ENCODE results near the gene PPARA. TPM values are rescaled to one million over a fixed set of nuclear protein-coding genes. Genes with fewer than 3 reads are reported as not detected.

The PPARA gene
- total RNA-seq, 1 donor from 2014 or later, result 78.9 TPM

GRCh38 chr22:46153930-46154329, 3.6 kb downstream of the PPARA start:
- intact Hi-C loops (cut with micrococcal nuclease), result no loop called here
- ATAC-seq (no peak), DNase-seq (no peak)

- no peak for ATAC-seq
- intact Hi-C loops (cut with micrococcal nuclease), result no loop called here
- DNase-seq, result no peak
Measured at GRCh38 chr22:46156031-46156430, 5.7 kb downstream of the PPARA start.

- no peak for DNase-seq
- intact Hi-C loops (cut with micrococcal nuclease), result no loop called here
- no peak for ATAC-seq
Measured at GRCh38 chr22:46158283-46158682, 8.0 kb downstream of the PPARA start.

- intact Hi-C loops (cut with micrococcal nuclease), result no loop called here
- ATAC-seq, result no peak
- DNase-seq, result no peak
Measured at GRCh38 chr22:46159212-46159611, 8.9 kb downstream of the PPARA start.

GRCh38 chr22:46159777-46160176, 9.5 kb downstream of the PPARA start:
- no peak for ATAC-seq
- no peak for DNase-seq
- intact Hi-C loops (cut with micrococcal nuclease), result no loop called here

DNA sequence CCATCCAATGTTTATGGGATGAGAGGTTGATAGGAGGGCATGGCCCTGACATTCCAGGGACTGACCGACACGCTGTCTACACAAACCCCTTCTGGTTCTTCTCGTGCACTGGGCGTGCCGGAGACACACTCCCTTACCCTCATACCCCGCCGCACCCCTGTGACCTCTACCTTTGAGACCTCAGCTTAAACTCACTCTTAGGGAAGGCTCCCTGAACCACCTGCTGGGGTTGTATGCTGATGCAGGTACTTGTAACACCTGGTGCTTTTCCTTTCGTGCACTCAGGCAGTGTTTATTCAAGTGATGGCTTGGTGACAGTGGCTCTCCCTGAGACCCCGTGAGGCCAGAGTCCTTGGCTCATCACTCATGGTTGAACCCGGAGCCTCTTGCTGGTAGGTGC, 12.0 kb downstream of the PPARA start:
- intact Hi-C loops (cut with micrococcal nuclease), result no loop called here
- DNase-seq (no peak), ATAC-seq (peak; percentile 21)

DNA sequence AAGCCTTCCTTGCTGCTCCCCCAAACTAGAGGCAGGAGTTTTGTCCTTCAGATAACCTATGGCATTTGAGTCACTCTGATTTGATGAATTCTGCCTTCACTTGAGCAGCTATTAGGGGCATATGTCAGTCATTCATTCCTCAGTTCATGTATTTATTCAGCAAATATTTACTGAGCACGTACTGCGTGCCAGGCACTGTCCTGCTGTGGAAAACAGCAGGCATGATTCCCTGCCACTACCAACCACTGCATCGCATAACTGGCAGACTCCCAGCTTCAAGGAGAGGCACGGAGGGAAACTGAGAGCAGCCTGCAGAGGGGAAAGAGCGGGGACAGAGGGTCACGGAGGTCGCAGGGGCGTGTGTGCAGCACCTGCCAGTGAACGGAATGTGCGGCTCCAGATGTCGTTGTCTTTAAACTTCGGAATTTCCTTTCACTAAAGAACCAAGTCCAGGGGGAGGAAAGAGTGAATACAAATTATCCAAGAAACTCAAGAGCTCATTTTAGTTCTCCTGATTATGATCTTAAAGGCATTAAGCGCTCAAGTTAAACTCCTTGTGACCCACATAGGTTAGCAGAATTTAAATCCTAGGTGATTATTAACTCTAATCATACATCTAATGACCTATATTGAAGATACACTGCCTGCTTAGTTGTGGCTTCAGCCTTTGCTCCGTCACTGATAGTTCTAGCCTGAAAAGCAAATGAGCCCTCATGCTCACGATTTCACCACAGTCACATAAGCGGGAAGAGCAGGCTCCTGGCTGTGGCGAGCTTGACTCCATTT, 12.6 kb downstream of the PPARA start:
- intact Hi-C loops (cut with micrococcal nuclease), result no loop called here
- no peak for DNase-seq
- ATAC-seq, result peak; percentile 22

DNA sequence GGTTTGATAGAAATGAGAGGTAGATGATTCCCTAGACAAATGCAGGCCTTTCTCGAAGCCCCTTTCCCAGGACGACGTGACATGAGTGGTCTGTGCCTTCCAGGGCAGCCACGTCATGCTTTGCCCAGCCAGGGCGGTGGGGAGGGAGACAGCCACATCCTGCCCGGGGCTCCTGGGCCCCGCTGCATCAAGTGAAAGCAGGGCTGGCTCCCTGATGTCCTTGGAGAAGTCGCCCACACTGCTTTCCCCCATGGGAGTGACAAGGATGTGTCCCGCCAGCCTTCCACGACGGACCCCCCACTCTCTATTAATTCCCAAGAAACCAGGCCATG, 13.2 kb downstream of the PPARA start:
- DNase-seq, result no peak
- ATAC-seq, result no peak
- intact Hi-C loops (cut with micrococcal nuclease), result no loop called here

GRCh38 chr22:46165977-46166376, 15.7 kb downstream of the PPARA start:
- intact Hi-C loops (cut with micrococcal nuclease), result no loop called here
- ATAC-seq (no peak), DNase-seq (no peak)

- DNase-seq (no peak), ATAC-seq (no peak)
- intact Hi-C loops (cut with micrococcal nuclease), result no loop called here
Measured at GRCh38 chr22:46169628-46170027, 19.3 kb downstream of the PPARA start.

DNA sequence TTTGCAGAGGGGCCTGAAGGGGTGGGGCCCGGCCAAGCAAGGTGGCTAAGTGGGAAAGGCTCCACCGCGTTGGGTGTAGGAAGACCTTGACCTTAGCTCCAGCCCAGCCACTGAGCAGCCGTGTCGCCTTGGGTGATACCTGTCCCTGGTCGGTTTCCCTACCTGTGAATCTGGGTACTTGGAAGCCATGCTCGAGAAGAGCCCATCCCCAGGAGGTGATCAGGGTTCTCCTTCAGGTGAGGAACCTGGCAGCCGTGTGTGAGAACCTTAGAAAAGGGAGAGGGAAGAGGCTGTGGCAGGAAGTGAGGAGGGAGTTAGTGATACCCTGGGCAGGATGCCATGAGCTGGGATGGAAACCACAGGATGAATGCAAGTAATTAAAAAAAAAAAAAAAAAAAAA, 21.6 kb downstream of the PPARA start:
- ATAC-seq (peak; percentile 18), DNase-seq (no peak)
- intact Hi-C loops (cut with micrococcal nuclease), result no loop called here

- DNase-seq, result peak; percentile 64
- intact Hi-C loops (cut with micrococcal nuclease), result no loop called here
- peak; percentile 83 for ATAC-seq
Measured at GRCh38 chr22:46172522-46173110, 22.3 kb downstream of the PPARA start.

DNA sequence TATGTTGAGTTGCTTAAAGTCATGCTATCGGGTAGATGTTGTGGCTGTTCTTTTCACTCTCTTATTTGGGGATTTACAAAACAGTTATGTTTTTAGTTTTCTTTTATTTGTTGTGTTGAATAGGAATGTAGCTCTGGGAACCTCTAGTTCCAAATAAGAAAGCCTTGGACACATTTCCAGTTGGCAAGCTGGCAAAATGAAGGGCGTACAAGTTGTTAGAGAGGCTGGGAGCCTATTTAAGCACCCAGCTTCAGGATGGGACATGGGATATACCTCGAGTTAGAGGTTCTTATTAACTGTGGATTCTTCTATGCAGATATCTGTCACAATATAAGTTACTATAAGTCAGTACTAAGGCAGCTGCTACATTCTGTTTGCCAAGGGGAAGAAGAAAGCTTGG, 22.8 kb downstream of the PPARA start:
- DNase-seq (no peak), ATAC-seq (peak; percentile 77)
- intact Hi-C loops (cut with micrococcal nuclease), result no loop called here

GRCh38 chr22:46175631-46176030, 25.3 kb downstream of the PPARA start:
- intact Hi-C loops (cut with micrococcal nuclease), result no loop called here
- no peak for DNase-seq
- ATAC-seq, result no peak

- intact Hi-C loops (cut with micrococcal nuclease), result no loop called here
- ATAC-seq (no peak), DNase-seq (no peak)
Measured at GRCh38 chr22:46176508-46177003, 26.2 kb downstream of the PPARA start.

DNA sequence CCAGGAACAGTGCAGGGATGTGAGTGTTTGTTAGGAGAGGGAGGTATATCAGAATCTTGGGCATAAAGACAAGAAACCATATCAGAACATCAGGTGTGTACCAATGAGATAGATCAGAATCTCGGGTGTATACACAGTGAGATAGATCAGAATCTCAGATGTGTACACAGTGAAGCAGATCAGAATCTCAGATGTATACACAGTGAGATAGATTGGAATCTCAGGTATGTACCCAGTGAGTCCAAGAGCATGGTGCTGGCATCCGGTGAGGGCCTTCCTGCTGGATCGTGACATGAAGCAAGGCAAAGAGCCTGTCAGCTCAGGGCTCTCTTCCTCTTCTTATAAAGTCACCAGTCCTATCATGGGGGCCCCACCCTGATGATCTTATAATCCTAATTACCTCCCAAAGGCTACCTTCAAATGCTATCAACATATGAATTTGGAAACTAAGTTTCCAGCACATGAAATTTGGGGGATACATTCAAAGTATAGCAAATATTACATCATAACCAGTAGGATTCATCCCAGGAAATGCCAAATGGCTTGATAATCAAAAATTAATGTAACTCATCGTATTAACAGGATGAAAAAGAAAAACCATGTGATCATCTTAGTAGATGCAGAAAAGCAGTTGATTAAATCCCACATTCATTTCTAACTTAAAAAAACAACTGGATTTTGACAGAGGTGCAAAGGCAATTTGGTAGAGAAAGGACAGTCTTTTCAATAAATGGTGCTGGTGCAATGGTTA, 28.6 kb downstream of the PPARA start:
- DNase-seq (no peak), ATAC-seq (no peak)
- intact Hi-C loops (cut with micrococcal nuclease), result no loop called here

GRCh38 chr22:46179748-46180147, 29.4 kb downstream of the PPARA start:
- DNase-seq (no peak), ATAC-seq (no peak)
- intact Hi-C loops (cut with micrococcal nuclease), result no loop called here

GRCh38 chr22:46180370-46181137, 30.2 kb downstream of the PPARA start:
- no peak for ATAC-seq
- DNase-seq, result no peak
- intact Hi-C loops (cut with micrococcal nuclease), result no loop called here

GRCh38 chr22:46183733-46184132, 33.4 kb downstream of the PPARA start:
- DNase-seq (no peak), ATAC-seq (no peak)

GRCh38 chr22:46185283-46185682, 35.0 kb downstream of the PPARA start:
- intact Hi-C loops (cut with micrococcal nuclease), result no loop called here
- ATAC-seq (no peak), DNase-seq (no peak)

More at GRCh38 chr22:46183733-46184132, 33.4 kb downstream of the PPARA start:
- intact Hi-C loops (cut with micrococcal nuclease), result no loop called here

Measured in left ventricle myocardium superior (tissue), 1 donor.